Stimulated activated CD4-positive, alpha-beta T cell treated with anti-CD3 and anti-CD28 coated beads, TNF-alpha, amount 100 ng/mL, for 4 hours (primary cell): ENCODE measurements around the gene SRSF7.

ENCODE experiments used
- DNase-seq, 3 experiments: peaks; one replicate each; pipeline ENCODE4 v3.0.0-alpha.2; 2020; ENCODE audit warnings: low read depth in 3 of 3

The SRSF7 gene

GRCh38 chr2:38701542-38701941 is 49.6 kb downstream of the SRSF7 start:
- DNase-seq, result no peak

- DNase-seq, result no peak
Observed at GRCh38 chr2:38700881-38701458, 50.2 kb downstream of the SRSF7 start.

- DNase-seq, result no peak
Observed at GRCh38 chr2:38700113-38700785, 50.9 kb downstream of the SRSF7 start.

GRCh38 chr2:38698467-38699003 is 52.6 kb downstream of the SRSF7 start:
- DNase-seq, result no peak

- DNase-seq, result no peak
Observed at GRCh38 chr2:38697116-38697840, 53.9 kb downstream of the SRSF7 start.
